Measurements from ENCODE around the gene ARRB1. TPM values are rescaled to one million over a fixed set of nuclear protein-coding genes. Genes with fewer than 3 reads are reported as not detected.

The ARRB1 gene
- total RNA-seq, 4 donors from 2014 or later, result 34.7 to 75.0 (median 58.1) TPM

GRCh38 chr11:75293903-75294302 is 57.6 kb downstream of the ARRB1 start:
- DNase-seq (ENCODE audit: low spot score) (no peak), ATAC-seq (ENCODE audit: low FRiP score) (no peak)
- no peak for TF ChIP-seq CTCF (IDR thresholded peaks at IDR 0.05)

GRCh38 chr11:75292943-75293342 is 58.5 kb downstream of the ARRB1 start:
- ATAC-seq (ENCODE audit: low FRiP score), result no peak
- TF ChIP-seq CTCF (IDR thresholded peaks at IDR 0.05), result no peak
- DNase-seq (ENCODE audit: low spot score), result no peak

- no peak for ATAC-seq (ENCODE audit: low FRiP score)
- no peak for TF ChIP-seq CTCF (IDR thresholded peaks at IDR 0.05)
- DNase-seq (ENCODE audit: low spot score), result no peak
Measured at GRCh38 chr11:75291741-75292140, 59.7 kb downstream of the ARRB1 start.

GRCh38 chr11:75289919-75290318 is 61.5 kb downstream of the ARRB1 start:
- TF ChIP-seq CTCF (IDR thresholded peaks at IDR 0.05), result no peak
- no peak for ATAC-seq (ENCODE audit: low FRiP score)
- DNase-seq (ENCODE audit: low spot score), result no peak

- DNase-seq (ENCODE audit: low spot score), result no peak
- ATAC-seq (ENCODE audit: low FRiP score), result no peak
- TF ChIP-seq CTCF (IDR thresholded peaks at IDR 0.05), result no peak
Measured at GRCh38 chr11:75289511-75289760, 62.0 kb downstream of the ARRB1 start.

- TF ChIP-seq CTCF (IDR thresholded peaks at IDR 0.05), result no peak
- DNase-seq (ENCODE audit: low spot score), result no peak
- no peak for ATAC-seq (ENCODE audit: low FRiP score)
Measured at GRCh38 chr11:75287579-75287978, 63.9 kb downstream of the ARRB1 start.

GRCh38 chr11:75286826-75287465 is 64.5 kb downstream of the ARRB1 start:
- no peak for TF ChIP-seq CTCF (IDR thresholded peaks at IDR 0.05)
- no peak for ATAC-seq (ENCODE audit: low FRiP score)
- DNase-seq (ENCODE audit: low spot score), result no peak

Data from omental fat pad (tissue), 4 donors.